Measurements from ENCODE around the gene IDH1.
"Not testable (repeated sequence)": the region's sequence is repeated elsewhere in the genome, so short reads cannot be mapped to it uniquely, and the experiment has no call there.

IDH1 gene

DNA sequence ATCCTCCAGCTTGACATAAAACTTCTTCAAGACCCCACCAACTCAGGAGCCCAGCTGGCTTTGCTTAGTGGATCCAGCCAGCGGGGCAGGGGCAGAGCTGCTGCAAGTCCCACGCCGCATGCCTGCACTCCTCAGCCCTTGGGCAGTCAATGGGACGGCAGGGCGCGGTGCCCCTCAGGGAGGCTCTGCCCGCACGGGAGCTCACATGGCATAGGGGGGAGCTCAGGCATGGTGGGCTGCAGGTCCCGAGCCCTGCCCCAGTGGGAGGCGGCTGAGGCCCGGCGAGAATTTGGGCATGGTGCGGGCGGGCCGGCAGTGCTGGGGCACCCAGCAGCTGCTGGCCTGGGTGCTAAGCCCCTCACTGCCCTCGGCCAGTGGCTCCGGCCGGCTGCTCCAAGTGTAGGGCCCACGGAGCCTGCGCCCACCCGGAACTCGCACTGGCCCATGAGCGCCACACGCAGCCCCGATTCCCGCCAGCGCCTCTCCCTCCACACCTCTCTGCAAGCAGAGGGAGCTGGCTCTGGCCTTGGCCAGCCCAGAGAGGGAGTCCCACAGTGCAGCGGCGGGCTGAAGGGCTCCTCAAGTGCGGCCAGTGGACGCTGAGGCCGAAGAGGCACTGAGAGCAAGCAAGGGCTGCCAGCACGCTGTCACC, 27.2 kb downstream of the IDH1 start:
- peaks cover 21% of the 10 kb centered on the region for H3K9me3 ChIP-seq
- H3K4me2 ChIP-seq: no peak overlapping the region
- no peaks in the 10 kb centered on the region for H3K27me3 ChIP-seq
- H3K9ac ChIP-seq: no peak overlapping the region
- TF ChIP-seq Cebpa-rat (IDR thresholded peaks at IDR 0.05): no peak
- H3K27ac ChIP-seq: no peak overlapping the region
- H3K36me3 ChIP-seq: no peaks in the 10 kb centered on the region
- H4K20me1 ChIP-seq: no peaks in the 10 kb centered on the region
- H3K4me3 ChIP-seq: no peak overlapping the region
- H3K4me1 ChIP-seq: no peaks in the 10 kb centered on the region

- H3K36me3 ChIP-seq: no peaks in the 10 kb centered on the region
- no peak overlapping the region for H3K4me2 ChIP-seq
Observed at GRCh38 chr2:208224802-208225201, 30.1 kb downstream of the IDH1 start.

DNA sequence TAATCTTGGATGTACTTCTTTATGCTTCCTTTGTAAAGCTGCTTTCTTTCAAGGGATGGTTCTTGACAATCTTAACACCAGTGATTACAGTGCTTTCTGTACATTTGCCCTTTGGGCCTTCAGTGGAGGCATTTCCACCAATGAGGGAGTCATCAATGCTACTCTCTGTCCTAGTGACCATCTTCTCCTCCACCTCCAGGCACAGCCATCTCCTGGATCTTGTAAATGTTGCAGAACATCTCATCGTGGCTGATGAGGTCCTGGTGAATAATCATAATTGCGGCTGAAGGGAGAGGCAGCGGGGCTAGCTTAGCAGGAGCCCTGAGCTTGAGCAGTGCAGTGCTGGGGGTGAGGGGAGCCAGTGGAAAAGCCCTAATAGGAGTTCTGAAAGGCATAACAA, 32.5 kb downstream of the IDH1 start:
- Histone ChIP-seq H3K9ac (no peak overlapping the region), H3K4me1 (no peaks in the 10 kb centered on the region), H3K36me3 (no peaks in the 10 kb centered on the region), H3K9me3 (peaks cover 4% of the 10 kb centered on the region; the same call in 1 of the 2 replicates), H3K27ac (no peak overlapping the region), H3K4me2 (no peak overlapping the region), H4K20me1 (no peaks in the 10 kb centered on the region), H3K4me3 (no peak overlapping the region), H3K27me3 (no peaks in the 10 kb centered on the region)
- TF ChIP-seq Cebpa-rat (IDR thresholded peaks at IDR 0.05): no peak

More at GRCh38 chr2:208224802-208225201, 30.1 kb downstream of the IDH1 start:
- no peaks in the 10 kb centered on the region for H3K27me3 ChIP-seq
- TF ChIP-seq Cebpa-rat (IDR thresholded peaks at IDR 0.05): no peak
- H4K20me1 ChIP-seq: no peaks in the 10 kb centered on the region
- no peak overlapping the region for H3K4me3 ChIP-seq
- no peaks in the 10 kb centered on the region for H3K4me1 ChIP-seq
- no peak overlapping the region for H3K9ac ChIP-seq
- H3K27ac ChIP-seq: no peak overlapping the region
- peaks cover 11% of the 10 kb centered on the region for H3K9me3 ChIP-seq

- not testable (repeated sequence) for H3K4me1 ChIP-seq, H3K4me3 ChIP-seq, H3K9ac ChIP-seq
Observed at GRCh38 chr2:208221873-208222272, 33.0 kb downstream of the IDH1 start.

GRCh38 chr2:208210688-208211451, 44.0 kb downstream of the IDH1 start:
- Histone ChIP-seq H3K27me3 (no peaks in the 10 kb centered on the region), H3K9me3 (no peaks in the 10 kb centered on the region), H3K4me2 (no peak overlapping the region), H3K4me3 (no peak overlapping the region), H3K27ac (no peak overlapping the region), H3K36me3 (no peaks in the 10 kb centered on the region), H3K9ac (no peak overlapping the region), H4K20me1 (no peaks in the 10 kb centered on the region), H3K4me1 (no peaks in the 10 kb centered on the region)
- TF ChIP-seq Cebpa-rat (IDR thresholded peaks at IDR 0.05): no peak

More at GRCh38 chr2:208221873-208222272, 33.0 kb downstream of the IDH1 start:
- H4K20me1 ChIP-seq, H3K9me3 ChIP-seq, H3K4me2 ChIP-seq, H3K36me3 ChIP-seq, H3K27ac ChIP-seq, H3K27me3 ChIP-seq: not testable (repeated sequence)

GRCh38 chr2:208208335-208209085, 46.4 kb downstream of the IDH1 start:
- no peaks in the 10 kb centered on the region for H4K20me1 ChIP-seq
- H3K27me3 ChIP-seq: no peaks in the 10 kb centered on the region
- no peak overlapping the region for H3K4me3 ChIP-seq
- no peaks in the 10 kb centered on the region for H3K9me3 ChIP-seq
- no peak overlapping the region for H3K4me2 ChIP-seq
- H3K27ac ChIP-seq: no peak overlapping the region
- no peaks in the 10 kb centered on the region for H3K36me3 ChIP-seq
- no peaks in the 10 kb centered on the region for H3K4me1 ChIP-seq
- H3K9ac ChIP-seq: no peak overlapping the region
- no peak for TF ChIP-seq Cebpa-rat (IDR thresholded peaks at IDR 0.05)

GRCh38 chr2:208207769-208208168, 47.1 kb downstream of the IDH1 start:
- Histone ChIP-seq H3K4me1 (no peaks in the 10 kb centered on the region), H3K4me3 (no peak overlapping the region), H4K20me1 (no peaks in the 10 kb centered on the region)

DNA sequence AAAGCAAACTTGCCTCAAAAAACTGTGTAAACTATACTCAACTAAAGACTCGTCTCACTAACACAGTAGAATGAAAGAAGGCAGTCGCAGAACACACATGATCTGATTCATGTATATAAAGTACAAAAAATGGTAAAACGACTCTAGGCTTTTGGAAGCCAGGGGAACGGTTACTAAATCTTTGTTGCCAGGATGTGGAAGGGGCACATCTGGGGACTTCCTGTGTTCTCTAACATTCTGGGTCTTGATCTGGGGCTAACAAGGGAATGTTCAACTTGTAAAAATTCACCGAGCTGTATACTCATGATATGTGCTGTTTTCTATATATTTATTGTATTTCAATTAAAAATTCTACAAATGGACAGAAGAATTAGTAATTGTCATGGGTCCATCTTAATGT, 50.7 kb downstream of the IDH1 start:
- H3K4me3 ChIP-seq: no peak overlapping the region
- H3K9ac ChIP-seq: no peak overlapping the region
- H3K36me3 ChIP-seq: no peaks in the 10 kb centered on the region
- H3K27ac ChIP-seq: no peak overlapping the region
- H3K4me1 ChIP-seq: no peaks in the 10 kb centered on the region
- no peak for TF ChIP-seq Cebpa-rat (IDR thresholded peaks at IDR 0.05)
- H3K9me3 ChIP-seq: no peaks in the 10 kb centered on the region
- H4K20me1 ChIP-seq: no peaks in the 10 kb centered on the region
- H3K4me2 ChIP-seq: no peak overlapping the region
- no peaks in the 10 kb centered on the region for H3K27me3 ChIP-seq

More at GRCh38 chr2:208207769-208208168, 47.1 kb downstream of the IDH1 start:
- no peaks in the 10 kb centered on the region for H3K9me3 ChIP-seq
- no peak overlapping the region for H3K4me2 ChIP-seq
- no peaks in the 10 kb centered on the region for H3K36me3 ChIP-seq
- H3K9ac ChIP-seq: no peak overlapping the region
- TF ChIP-seq Cebpa-rat (IDR thresholded peaks at IDR 0.05): no peak
- no peaks in the 10 kb centered on the region for H3K27me3 ChIP-seq
- H3K27ac ChIP-seq: no peak overlapping the region

GRCh38 chr2:208195531-208195930, 59.3 kb downstream of the IDH1 start:
- no peak overlapping the region for H3K9ac ChIP-seq
- H3K4me2 ChIP-seq: no peak overlapping the region

More at GRCh38 chr2:208195531-208195930, 59.3 kb downstream of the IDH1 start:
- no peak overlapping the region for H3K27ac ChIP-seq
- no peaks in the 10 kb centered on the region for H3K9me3 ChIP-seq
- H3K27me3 ChIP-seq: no peaks in the 10 kb centered on the region
- H3K36me3 ChIP-seq: no peaks in the 10 kb centered on the region
- no peak for TF ChIP-seq Cebpa-rat (IDR thresholded peaks at IDR 0.05)
- no peak overlapping the region for H3K4me3 ChIP-seq
- no peaks in the 10 kb centered on the region for H4K20me1 ChIP-seq
- H3K4me1 ChIP-seq: no peaks in the 10 kb centered on the region

Measured in BLaER1 (cell line).